ENCODE results near the gene RUBCN.
"Not testable (repeated sequence)": the region's sequence is repeated elsewhere in the genome, so short reads cannot be mapped to it uniquely, and the experiment has no call there.

The RUBCN gene

GRCh38 chr3:197657541-197658292 is 79.0 kb downstream of the RUBCN start:
- DNase-seq (ENCODE audit: low read depth) = not testable (repeated sequence)

- not testable (repeated sequence) for DNase-seq (ENCODE audit: low read depth)
Observed at GRCh38 chr3:197656960-197657359, 79.7 kb downstream of the RUBCN start.

- not testable (repeated sequence) for DNase-seq (ENCODE audit: low read depth)
Observed at GRCh38 chr3:197656129-197656528, 80.6 kb downstream of the RUBCN start.

GRCh38 chr3:197654998-197655330 is 81.7 kb downstream of the RUBCN start:
- not testable (repeated sequence) for DNase-seq (ENCODE audit: low read depth)

- peak; percentile 21 for DNase-seq (ENCODE audit: low read depth)
Observed at GRCh38 chr3:197654090-197654997, 82.4 kb downstream of the RUBCN start.

GRCh38 chr3:197652860-197653259 is 83.8 kb downstream of the RUBCN start:
- DNase-seq (ENCODE audit: low read depth) = not testable (repeated sequence)

GRCh38 chr3:197647649-197648048 is 89.1 kb downstream of the RUBCN start:
- DNase-seq (ENCODE audit: low read depth) = not testable (repeated sequence)

- not testable (repeated sequence) for DNase-seq (ENCODE audit: low read depth)
Observed at GRCh38 chr3:197647191-197647590, 89.5 kb downstream of the RUBCN start.

- not testable (repeated sequence) for DNase-seq (ENCODE audit: low read depth)
Observed at GRCh38 chr3:197646294-197646693, 90.4 kb downstream of the RUBCN start.

- not testable (repeated sequence) for DNase-seq (ENCODE audit: low read depth)
Observed at GRCh38 chr3:197637556-197637955, 99.1 kb downstream of the RUBCN start.

- not testable (repeated sequence) for DNase-seq (ENCODE audit: low read depth)
Observed at GRCh38 chr3:197631989-197632388, 104.7 kb downstream of the RUBCN start.

- DNase-seq (ENCODE audit: low read depth) = not testable (repeated sequence)
Observed at GRCh38 chr3:197630766-197631165, 105.9 kb downstream of the RUBCN start.

GRCh38 chr3:197629286-197629685 is 107.4 kb downstream of the RUBCN start:
- DNase-seq (ENCODE audit: low read depth) = not testable (repeated sequence)

GRCh38 chr3:197627772-197628523 is 108.8 kb downstream of the RUBCN start:
- peak; percentile 84 for DNase-seq (ENCODE audit: low read depth)

- not testable (repeated sequence) for DNase-seq (ENCODE audit: low read depth)
Observed at GRCh38 chr3:197627158-197627771, 109.4 kb downstream of the RUBCN start.

- DNase-seq (ENCODE audit: low read depth) = not testable (repeated sequence)
Observed at GRCh38 chr3:197626404-197627157, 110.1 kb downstream of the RUBCN start.

- not testable (repeated sequence) for DNase-seq (ENCODE audit: low read depth)
Observed at GRCh38 chr3:197621478-197621877, 115.2 kb downstream of the RUBCN start.
